Superior temporal gyrus (tissue), 1 donor: Measurements from ENCODE around the gene PRSS36.
"Not testable (repeated sequence)": the region's sequence is repeated elsewhere in the genome, so short reads cannot be mapped to it uniquely, and the experiment has no call there.

Experiments
- DNase-seq: peaks from one replicate; pipeline ENCODE4 v3.0.0-alpha.2; 2016; ENCODE audit errors: extremely low spot score

PRSS36 gene

DNA sequence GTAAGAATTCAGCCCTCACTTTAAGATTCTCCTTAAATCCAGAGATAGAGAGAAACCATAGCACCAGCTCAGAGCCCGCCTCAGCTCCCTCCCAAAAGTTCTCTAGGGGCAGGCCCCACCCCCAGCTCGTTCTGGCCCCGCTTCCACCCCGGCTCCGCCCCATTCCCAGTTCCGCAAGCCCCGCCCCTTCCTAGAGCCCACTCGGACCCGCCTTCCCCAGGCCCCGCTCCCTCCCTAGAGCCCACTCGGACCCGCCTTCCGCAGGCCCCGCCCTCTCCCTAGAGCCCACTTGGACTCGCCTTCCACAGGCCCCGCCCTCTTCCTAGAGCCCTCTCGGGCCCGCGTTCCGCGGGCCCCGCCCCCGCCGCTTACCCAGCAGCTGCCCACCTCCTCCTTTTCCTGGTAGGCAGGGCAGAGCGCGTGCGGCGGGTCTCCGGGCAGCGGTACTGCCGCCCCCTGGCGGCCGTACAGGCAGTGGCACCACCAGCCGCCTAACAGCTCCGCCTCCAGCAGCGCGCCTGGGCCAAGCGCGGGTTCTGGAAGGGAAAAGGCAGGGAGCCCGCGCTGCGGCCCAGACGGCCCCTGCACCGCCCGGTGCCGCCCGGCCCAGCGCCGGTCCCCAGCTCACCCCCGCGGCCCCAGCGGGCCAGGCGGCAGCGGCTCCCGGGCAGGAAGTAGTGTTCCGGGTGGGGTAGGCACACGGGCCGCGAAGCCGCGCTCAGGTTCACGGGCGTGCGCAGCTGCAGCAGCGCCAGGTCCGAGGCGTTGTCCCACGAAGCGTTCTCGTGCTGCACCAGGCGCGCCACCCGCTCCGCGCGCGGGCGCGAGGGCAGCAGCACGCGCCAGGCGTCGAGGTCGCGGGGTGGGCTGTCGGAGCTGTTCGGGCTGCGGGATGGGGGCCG lies 7.5 kb downstream of the PRSS36 start:
- peak; percentile 89 for DNase-seq

DNA sequence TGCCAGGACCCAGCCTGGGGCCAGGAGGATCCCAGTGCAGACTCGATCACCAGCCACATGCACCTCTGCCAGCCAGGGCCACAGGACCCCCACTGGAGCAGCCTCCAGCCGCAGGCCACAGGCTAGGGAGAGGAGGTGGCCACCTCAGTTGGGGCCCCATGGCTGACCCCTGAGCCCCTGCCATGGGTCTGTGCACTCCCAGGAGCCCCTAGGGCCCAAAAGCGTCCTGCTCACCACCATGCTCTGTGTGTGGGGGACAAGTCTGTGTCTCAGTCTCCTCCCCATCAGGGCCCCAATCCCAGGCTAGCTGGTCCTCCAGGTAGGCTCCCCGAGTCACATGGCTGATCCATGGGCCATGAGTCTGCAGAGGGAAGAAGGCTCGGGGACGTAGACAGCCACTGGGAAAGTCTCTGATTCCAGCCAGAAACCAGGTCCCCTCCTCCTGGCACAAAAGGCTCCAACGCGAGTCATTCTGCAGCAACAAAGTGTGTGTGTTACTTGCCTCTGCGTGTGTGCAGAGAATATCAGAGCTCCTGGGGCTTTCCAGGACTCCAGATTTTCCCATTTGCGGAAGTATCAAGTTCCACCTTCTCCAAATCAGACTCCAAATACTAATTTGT lies 8.3 kb downstream of the PRSS36 start:
- DNase-seq = no peak

DNA sequence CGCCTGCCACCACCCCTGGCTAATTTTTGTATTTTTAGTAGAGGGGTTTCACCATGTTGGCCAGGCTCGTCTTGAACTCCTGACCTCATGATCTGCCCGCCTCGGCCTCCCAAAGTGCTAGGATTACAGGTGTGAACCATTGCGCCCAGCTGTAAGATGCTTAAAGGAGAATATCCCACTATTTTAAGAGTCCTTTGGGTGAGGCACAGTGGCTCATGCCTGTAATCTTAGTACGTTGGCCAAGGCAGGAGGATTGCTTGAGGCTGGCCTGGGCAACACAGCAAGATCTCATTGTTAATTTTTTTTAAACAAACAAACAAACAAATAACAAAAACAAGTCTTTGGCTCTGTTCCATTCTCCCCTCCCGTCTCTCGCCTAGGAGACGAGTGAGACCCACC lies 8.8 kb downstream of the PRSS36 start:
- DNase-seq = not testable (repeated sequence)

DNA sequence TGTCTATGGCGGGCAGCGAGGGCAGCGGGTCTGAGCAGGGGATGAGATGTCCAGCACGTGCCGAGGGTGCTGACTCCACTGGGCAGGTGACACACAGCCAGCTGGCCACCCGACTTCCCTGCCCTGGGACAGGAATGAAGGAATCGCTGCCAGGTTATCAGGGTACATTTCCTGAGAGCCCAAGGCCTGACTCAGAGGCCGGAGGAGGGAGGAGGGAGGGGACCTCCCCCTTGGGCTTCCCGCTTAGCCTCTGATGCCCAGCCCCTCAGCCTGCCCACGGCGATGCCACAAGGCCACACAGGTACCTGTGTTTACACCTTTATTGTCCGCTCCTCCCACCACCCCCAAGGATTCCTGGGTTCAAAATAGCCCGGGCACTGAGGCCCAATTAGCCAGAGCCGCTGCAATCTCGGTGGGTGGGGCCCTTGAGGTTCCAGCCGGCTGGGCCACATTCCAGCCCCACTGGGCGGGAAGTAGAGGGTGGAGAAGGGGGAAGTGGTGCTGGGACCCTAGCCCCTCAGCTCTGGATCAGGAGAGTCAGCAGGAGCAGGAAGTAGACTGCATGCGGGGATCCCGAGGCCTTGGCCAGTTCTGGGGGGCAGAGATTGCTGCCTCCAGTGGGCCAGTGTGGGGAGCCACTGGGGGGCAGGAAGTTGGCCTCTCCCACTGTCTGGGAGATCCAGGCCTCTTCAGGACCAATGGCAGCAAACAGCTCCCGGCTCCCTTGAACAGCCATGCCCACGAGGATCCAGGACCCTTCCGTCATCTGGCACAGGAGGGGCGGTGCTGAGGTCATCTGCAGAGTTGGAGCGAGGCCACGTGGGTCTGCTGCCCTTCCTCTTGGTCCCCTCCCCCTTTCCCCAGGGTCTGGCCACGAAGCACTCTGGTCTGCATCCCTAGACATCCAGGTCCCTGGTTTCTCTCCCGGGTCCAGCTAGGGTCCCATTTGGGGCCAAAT lies 11.0 kb downstream of the PRSS36 start:
- DNase-seq = no peak

DNA sequence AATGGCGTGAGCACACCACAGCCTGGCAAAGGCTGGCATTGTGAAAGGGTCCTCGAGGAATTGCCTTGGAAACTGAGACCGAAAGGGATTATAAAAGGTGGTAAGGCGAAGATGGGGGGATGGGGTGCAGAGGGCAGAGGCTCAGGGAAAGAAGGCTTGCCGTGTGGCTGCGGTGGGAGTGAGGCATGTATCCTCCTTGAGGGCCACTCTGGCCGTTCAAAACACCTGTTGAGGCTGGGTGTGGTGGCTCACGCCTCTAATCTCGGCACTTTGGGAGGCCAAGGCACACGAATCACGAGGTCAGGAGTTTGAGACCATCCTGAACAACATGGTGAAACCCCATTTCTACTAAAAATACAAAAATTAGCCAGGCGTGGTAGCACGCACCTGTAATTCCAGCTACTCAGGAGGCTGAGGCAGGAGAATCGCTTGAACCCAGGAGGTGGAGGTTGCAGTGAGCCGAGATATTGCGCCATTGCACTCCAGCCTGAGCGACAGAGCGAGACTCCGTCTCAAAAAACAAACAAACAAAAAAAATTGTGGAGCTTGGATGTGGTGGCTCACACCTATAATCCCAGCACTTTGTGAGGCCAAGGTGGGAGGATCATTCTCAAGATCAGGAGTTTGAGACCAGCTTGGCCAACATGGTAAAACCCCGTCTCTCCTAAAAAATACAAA lies 12.9 kb downstream of the PRSS36 start:
- not testable (repeated sequence) for DNase-seq

DNA sequence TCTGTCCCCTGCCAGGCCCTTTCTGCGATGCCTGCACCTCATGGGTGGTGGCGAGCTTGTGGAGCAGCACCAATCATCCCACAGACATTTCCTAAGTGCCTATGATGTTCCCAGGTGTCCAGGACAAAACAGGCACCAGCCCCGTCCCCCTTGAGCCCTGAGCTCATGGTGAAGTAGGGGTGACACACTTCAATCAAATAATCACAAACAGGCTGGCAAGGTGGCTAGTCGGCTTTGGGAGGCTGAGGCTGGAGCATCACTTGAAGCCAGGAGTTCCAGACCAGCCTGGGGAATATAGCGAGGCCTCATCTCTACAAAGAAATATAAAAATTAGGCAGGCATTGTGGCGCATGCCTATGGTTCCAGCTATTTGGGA lies 13.6 kb downstream of the PRSS36 start:
- DNase-seq = no peak

DNA sequence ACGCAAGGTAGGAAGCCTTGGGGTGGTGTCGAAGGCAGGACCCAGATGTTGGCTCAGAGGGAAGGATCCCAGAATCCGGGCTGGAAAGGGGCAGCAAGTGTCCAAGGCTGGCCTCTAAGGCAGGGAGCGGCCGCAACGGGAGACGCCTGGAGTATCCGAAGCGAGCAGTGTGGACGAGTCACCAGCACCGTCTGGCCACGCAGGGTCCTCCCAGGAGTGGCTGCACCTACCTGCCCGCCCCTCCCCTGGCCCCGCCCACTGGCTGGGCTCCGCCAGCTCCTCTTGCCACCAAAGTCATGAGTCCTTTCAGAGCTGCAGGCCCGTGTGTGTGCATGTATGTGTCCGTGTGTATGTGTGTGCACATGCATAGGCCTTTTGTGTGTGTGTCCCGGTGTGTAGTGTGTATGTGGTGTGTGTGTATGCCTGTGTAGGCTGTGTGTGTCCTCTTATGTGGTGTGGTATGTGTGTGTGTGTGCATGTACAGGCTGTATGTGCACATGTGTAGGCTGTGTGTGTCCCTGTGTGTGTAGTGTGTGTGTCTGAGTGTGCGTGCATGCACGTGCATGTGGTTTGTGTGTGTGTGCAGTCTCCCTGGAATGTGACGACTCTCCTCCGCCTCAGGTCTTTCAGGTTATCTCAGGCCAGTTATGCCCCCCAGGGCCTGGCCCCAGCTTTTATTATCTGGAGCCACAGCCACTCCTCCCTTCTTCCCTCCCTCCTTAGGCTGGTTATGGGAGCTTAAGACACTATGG lies 14.2 kb downstream of the PRSS36 start, which contains the start of gene PRSS8:
Gene PRSS8 (minus strand): TSS at position 193 of the 752 bp plus-strand sequence. CDS start 229 bp downstream, outside the sequence.
- no peak for DNase-seq

DNA sequence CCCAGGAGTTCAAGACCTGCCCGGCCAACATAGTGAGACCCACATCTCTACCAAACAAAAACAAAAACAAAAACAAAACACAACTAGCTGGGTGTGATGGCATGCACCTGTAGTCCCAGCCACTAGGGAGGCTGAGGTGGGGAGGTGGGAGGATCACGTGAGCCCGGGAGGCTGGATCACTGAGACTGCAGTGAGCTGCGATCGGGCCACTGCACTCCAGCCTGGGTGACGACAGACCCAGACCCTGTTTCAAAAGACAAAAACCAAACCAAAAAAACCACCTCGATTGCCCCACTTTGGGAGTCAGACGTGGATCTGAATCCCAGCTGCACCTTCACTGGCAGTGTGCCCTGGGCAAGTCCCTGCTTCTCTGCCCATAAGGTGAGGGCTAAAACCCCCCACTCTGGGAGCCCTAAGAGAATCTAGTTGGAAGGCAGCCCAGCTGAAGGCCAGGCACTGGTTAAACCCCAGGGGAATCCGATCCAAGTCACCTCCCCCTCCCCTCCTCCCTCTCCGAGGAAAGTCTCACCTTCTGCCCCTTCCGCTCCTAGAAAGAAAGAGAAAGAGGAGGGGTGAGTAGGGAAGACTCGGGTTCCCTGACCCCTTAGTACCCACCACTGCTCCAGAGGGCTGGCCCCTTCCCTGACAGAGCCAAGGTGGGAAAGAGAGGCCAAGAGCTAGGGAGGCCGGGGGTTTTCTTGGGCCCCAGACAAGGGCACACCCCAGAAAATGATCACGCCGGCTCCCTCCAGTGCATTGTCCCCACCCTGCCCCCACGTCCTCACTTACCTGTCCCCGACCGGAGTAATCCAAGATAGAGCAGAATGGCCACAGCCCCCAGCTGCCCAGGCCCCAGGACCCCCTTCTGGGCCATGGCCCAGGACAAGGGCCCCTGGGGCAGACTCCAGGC lies 15.0 kb downstream of the PRSS36 start:
- DNase-seq = no peak

DNA sequence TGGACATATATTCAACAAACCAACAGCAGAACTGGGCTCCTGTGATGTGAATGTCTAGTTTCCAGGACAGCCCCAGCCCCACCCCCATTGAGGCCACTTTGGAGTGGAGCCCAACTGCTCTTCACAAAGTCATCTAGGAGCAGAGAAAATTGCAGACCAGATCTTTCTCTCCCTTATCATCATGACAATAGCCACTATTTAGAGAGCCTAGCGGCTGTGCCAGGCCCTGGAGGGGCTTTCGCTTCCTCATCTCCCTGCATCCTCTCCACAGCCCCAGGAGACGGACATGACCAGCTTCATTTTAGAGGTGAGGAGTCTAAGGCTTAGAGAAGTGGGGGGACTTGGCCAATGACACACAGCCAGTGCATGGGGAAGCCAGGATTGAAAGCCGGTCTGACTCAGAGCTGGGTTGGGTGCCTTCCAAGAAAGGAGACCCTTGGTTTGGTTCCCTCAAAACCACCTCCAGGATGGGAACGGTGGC lies 15.7 kb downstream of the PRSS36 start:
- no peak for DNase-seq

DNA sequence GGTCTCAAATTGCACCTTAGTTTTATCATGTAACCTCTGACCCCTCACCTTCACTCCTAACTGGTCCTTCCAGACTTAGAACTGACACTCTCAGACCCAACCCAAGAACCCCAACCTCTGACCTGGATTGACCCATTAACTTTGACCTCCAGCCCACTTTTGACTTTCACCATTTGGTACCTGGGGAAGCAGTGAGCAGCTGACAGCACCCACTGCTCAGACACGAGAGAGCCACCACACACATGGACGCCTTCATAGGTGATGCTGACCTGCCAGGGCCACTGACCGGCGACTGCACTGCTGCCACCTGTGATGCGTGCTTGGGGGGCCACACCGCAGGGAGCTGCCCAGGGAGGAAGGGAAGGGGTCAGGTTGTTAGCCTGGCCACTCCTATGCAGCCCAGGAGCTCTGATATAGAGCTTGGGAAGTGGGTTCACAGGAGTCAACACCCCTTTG lies 16.8 kb downstream of the PRSS36 start:
- DNase-seq = no peak

DNA sequence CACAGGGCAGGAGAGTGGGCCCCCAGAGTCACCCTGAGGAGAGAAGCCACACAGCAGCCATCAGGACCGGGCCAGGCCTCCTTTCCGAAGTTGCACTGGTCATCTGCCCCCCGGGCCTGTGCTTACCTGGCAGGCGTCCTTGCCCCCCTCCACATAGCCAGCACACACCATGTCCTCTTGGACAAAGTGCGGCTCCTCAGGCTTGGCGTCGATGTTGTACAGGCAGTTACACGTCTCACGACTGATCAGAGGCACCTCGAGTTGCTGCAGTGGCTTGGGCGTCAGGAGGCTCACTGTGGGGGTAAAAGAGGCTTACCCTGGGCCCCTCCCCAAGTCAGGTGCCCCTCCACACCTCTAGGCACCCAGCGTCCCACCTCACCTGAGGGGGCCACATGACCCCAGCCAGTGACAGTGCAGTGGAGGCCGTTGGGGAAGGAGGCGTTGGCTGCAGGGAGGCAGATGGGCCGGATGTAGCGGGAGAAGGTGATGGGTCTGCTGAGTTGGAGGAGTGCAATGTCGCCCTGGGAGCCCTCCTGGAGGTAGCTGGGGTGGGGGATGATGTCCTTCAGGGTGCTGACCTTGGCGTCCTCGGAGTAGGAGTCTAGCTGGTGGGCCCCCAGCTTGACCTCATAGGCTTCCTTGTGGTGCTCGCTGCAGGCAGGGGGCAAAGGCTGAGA lies 17.4 kb downstream of the PRSS36 start:
- no peak for DNase-seq

DNA sequence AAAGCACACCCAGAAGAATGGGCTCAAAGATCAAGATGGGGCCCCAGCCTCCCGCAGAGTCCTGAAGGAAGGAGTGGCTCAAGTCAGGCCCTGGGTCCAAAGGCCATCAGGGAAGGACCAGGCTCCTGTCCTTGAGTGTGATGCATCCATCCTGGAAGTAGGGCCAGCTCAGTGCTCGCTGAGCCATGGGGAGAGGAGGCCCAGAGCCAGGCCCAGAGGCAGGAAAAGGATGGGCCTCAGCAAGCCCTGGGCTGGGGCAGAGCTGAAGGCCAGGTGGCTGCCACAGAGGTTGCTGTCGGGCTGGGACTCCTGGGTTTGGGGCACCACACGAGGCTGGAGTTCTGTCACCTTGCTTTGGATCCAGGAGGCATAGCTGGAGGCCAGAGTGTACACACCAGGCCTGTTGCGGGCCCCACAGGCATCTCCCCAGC lies 18.0 kb downstream of the PRSS36 start:
- DNase-seq = no peak

DNA sequence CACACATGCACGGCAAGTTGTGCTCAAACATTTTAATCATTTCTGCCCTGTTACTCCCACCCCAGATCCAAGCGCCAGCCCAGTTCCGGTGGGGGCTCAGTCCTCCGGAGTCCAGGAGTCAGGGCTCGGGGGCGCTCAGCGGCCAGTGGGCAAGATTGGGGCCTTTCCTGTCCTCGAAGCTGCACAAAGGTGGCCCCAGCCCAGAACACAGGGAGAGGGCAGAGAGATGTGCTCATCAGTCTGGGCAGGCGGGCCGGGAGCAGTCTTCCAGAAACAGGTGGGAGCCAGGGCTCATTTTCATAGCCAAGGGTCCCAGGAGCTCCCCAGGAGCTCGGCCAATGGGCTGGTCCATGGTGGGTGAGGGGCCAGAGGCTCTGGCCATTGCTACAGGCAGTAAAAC lies 18.4 kb downstream of the PRSS36 start:
- DNase-seq = no peak

DNA sequence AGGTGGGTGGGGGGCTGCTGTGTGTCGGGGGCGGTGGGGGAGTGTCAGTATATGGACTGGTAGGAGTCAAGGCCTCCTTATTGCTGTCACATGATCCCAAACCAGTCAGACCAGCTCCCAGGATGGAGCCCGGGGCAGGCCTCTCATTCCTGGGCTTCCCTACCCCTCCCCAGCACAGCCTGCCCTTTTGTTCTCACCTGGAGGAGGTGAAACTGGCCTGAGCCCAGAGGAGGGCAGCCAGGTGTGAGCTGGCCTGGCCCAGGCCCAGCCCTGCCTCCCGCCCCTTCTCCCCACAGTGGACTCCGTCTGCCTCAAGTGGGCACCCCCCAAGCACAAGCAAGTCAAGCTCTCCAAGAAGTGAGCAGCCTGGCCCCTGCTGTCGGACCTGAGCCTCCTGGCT lies 19.0 kb downstream of the PRSS36 start:
- DNase-seq = no peak

DNA sequence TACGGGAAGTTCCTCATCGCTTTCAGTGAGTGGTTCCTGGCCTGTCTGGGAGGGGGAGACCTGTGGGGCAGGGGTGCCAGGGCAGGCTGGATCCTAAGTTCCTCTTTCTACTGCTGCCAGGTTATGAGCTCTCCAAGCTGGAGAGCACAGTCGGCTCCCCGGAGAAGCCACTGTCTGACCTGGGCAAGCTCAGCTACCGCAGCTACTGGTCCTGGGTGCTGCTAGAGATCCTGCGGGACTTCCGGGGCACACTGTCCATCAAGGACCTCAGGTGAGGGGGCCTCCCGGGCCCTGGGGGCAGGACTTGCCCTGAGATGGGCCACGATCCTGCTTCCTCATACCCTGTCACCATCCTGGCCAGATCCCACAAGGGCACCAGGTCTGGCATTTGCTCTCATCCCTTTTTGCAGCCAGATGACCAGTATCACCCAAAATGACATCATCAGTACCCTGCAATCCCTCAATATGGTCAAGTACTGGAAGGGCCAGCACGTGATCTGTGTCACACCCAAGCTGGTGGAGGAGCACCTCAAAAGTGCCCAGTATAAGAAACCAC lies 19.5 kb downstream of the PRSS36 start:
- DNase-seq = no peak

DNA sequence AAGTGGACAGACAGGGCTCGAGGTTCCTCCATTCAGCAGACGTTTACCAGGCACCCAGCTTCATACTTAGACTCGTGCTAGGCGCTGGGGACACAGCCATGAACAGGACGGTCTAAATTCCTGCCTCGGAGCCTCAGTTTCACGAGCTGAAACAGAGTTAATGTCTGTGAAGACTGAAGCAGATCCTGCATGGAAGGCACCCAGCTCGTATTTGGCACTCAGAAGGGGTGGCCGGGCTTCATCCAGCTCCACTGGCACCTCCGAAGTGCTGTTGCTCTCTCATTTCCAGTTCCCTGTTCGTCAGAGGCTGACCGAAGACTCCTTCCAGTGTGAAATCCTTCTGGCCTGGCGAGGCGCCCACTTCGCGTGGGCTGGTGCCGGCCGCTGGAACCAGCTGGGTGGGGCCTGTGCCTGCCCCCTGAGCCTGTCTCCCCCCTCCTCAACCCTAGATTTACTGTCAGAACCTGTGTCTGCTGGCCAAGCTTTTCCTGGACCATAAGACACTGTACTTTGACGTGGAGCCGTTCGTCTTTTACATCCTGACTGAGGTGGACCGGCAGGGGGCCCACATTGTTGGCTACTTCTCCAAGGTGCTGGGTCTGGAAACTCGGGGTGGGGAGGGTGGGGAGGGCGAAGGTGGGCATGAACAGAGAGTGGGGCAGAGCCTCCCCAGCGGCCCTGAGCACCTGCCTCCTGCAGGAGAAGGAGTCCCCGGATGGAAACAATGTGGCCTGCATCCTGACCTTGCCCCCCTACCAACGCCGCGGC lies 20.1 kb downstream of the PRSS36 start:
- peak; percentile 14 for DNase-seq

DNA sequence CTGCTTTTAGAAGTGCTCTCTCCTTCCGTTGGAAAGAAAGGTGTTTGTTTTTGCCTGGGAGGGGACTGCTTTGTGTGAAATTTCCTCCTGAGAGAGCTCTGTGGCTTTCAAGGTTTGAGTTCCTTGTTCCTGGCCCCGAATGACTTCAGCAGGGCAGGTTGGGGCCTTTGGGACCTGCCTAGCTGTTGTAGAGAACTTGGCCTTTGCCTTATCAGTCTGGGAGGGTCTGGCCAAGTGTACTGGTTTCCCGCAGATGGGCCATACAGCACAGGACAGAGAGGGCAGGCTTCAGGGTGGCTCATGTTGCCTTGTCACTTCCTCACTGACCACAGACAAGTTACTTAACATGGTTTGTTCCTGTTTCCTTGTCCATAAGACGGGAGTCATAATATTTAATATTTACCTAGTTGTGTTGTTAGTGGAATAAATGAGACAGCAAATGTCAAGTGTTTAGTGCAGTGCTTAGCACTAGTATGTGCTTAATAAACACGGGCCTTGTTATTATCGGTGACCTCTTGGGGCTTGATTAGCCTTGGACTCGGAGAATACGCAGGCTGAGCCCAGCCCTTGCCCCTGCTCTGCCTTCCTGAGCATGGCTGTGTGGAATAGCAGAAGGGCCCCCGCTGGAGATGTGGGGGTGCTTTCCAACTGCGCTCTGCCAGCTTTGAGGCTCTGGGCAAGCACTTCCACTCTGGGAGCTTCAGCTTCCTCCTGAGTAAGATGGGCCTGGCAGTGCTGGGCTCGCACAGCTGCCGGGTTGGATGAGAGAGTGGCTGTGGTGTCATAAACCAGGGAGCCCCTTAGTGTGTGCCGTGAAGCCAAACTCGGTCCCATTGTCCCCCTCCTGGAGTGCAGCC lies 20.9 kb downstream of the PRSS36 start:
- peak; percentile 10 for DNase-seq
